HG02870 (cell line): ENCODE measurements around the gene COL23A1.

Experiments
- ATAC-seq: cut with Tn5 transposase; IDR thresholded peaks from one replicate; pipeline ENCODE4 v1.9.1; 2021; ENCODE audit warnings: mild to moderate bottlenecking, moderate library complexity; ENCODE audit not compliant: unreplicated experiment

COL23A1 gene

DNA sequence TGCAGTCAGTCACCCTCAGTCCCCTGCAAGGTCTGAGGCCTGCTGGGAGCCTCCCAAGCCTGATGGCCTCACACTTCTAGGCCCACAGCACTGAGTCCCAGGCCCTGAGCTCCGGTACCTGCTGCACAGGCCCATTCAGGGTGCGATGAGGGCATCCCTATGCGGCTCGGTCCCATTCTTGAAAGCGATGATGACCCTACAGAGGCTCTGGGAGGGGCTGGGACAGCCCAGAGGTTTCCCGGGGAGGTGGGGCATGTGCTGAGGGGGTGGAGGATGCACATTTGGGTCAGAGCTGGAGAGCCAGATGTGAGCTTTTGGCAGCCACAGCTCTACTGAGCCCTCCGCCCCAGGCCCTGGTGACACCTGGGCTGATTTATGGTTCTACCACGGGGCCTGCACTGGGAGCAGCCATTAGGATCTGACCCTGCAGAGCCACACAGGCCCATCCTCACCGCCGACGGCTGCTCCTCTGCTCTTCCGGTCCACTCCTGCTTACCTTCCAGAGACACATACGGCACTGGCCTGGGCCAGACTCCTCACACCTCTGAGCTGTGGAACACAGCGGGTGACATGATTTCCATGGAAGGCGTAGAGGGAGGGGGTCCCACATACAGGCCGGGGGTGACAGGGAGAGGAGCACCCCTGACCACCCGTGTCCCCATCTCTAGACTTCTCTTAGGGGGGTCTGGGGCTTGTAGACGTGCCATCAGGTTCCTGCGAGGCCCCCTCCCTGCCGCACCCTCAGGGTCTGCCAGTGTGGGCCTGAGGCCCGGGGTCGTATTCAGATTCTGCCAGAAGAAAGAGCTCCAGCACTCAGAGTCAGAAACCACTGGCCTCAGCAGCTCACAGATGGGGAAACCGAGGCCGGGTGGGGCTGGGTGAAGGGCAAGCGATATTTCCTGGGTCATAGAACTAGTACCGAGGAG is 53.4 kb downstream of the COL23A1 start:
- ATAC-seq: no peak

GRCh38 chr5:178535299-178536175 is 54.7 kb downstream of the COL23A1 start:
- no peak for ATAC-seq

DNA sequence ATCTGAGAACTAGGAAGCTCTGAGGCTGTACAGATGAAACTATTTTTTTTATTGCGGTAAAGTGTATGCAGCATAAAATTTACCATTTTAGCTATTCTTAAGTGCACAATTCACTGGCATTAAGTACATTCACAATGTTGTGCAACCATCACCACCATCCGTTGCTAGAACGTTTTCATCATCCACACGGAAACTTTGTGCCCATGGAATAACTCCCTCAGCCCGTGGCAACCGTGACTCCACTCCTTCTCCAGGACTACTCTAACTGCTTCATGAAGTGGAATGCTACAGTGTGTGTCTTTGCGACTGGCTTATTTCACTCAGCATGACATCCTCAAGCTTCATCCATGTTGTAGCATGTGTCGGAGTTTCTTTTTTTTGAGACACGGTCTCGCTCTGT is 57.1 kb downstream of the COL23A1 start:
- no peak for ATAC-seq

DNA sequence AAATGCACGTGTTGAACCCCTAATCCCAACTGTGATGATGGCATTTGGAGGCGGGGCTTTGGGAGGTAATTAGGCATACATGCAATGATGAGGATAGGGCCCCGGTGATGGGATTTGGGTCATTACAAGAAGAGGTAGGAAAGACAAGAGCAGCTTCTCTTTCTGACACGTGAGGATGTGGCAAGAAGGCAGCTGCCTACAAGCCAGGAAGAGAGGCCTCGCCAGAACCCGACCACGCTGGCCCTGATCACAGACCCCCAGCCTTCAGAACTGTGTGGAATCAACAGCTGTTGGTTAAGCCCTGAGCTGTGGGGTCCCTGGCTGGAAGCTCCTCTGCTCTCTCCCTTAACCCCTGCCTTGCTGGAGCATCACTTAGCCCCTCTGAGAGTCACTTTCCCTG is 57.5 kb downstream of the COL23A1 start:
- no peak for ATAC-seq

GRCh38 chr5:178532236-178532635 is 58.0 kb downstream of the COL23A1 start:
- ATAC-seq: no peak

GRCh38 chr5:178531786-178532185 is 58.4 kb downstream of the COL23A1 start:
- no peak for ATAC-seq

- ATAC-seq: no peak
Measured at GRCh38 chr5:178530526-178530925, 59.7 kb downstream of the COL23A1 start.

- ATAC-seq: no peak
Measured at GRCh38 chr5:178529080-178529479, 61.1 kb downstream of the COL23A1 start.

- no peak for ATAC-seq
Measured at GRCh38 chr5:178527458-178528307, 62.5 kb downstream of the COL23A1 start.

- ATAC-seq: no peak
Measured at GRCh38 chr5:178526773-178527457, 63.3 kb downstream of the COL23A1 start.

- ATAC-seq: no peak
Measured at GRCh38 chr5:178525906-178526732, 64.1 kb downstream of the COL23A1 start.

GRCh38 chr5:178524093-178524882 is 65.9 kb downstream of the COL23A1 start:
- no peak for ATAC-seq

GRCh38 chr5:178522361-178522760 is 67.8 kb downstream of the COL23A1 start:
- ATAC-seq: no peak

GRCh38 chr5:178520851-178521250 is 69.3 kb downstream of the COL23A1 start:
- ATAC-seq: no peak

- ATAC-seq: no peak
Measured at GRCh38 chr5:178519804-178520203, 70.4 kb downstream of the COL23A1 start.

- no peak for ATAC-seq
Measured at GRCh38 chr5:178519155-178519554, 71.0 kb downstream of the COL23A1 start.

GRCh38 chr5:178516504-178517235 is 73.5 kb downstream of the COL23A1 start:
- no peak for ATAC-seq
